Astrocyte (in vitro differentiated cells and primary cell): ENCODE data around the gene MYO3B. TPM values are rescaled to one million over a fixed set of nuclear protein-coding genes. Genes with fewer than 3 reads are reported as not detected.

Experiments used
- DNase-seq: peaks from one replicate; pipeline ENCODE4 v3.0.0-alpha.2; 2010; ENCODE audit warnings: low read depth
- FAIRE-seq: peaks from 2 replicates; lab custom pipeline; 2011; peaks lifted over from hg19 to GRCh38; lab: Jason Lieb, UNC
- H2AFZ ChIP-seq: 2 replicates; pipeline ENCODE4 v1.6.0; 2012; ENCODE audit warnings: low read depth, low read length, inconsistent platforms
- H3K27ac ChIP-seq: 2 replicates; pipeline ENCODE4 v1.5.1; 2011; ENCODE audit warnings: low read depth, low read length, inconsistent platforms
- H3K27me3 ChIP-seq: 2 replicates; pipeline ENCODE4 v1.6.0; 2011; ENCODE audit warnings: low read length, inconsistent platforms; ENCODE audit not compliant: insufficient read depth
- H3K36me3 ChIP-seq: 2 replicates; pipeline ENCODE4 v1.5.1; 2011; ENCODE audit warnings: low read length, inconsistent platforms; ENCODE audit not compliant: insufficient read depth
- H3K4me1 ChIP-seq: 2 replicates; pipeline ENCODE4 v1.5.1; 2011; ENCODE audit warnings: low read length, inconsistent platforms; ENCODE audit not compliant: insufficient read depth
- H3K4me2 ChIP-seq: 2 replicates; pipeline ENCODE4 v1.6.0; 2012; ENCODE audit warnings: low read length, inconsistent platforms
- H3K4me3 ChIP-seq: 2 replicates; pipeline ENCODE4 v1.5.1; 2011; ENCODE audit warnings: low read depth, mild to moderate bottlenecking, low read length, inconsistent platforms; ENCODE audit not compliant: insufficient read depth
- H3K79me2 ChIP-seq: 2 replicates; pipeline ENCODE4 v1.6.0; 2012; ENCODE audit warnings: mild to moderate bottlenecking, low read length, inconsistent platforms; ENCODE audit not compliant: insufficient read depth
- H3K9ac ChIP-seq: 2 replicates; pipeline ENCODE4 v1.6.0; 2012; ENCODE audit warnings: mild to moderate bottlenecking, low read length, inconsistent platforms
- H3K9me3 ChIP-seq: 2 replicates; pipeline ENCODE4 v1.5.1; 2012; ENCODE audit warnings: low read depth, mild to moderate bottlenecking, low read length, inconsistent platforms; ENCODE audit not compliant: insufficient read depth
- H4K20me1 ChIP-seq: 2 replicates; pipeline ENCODE4 v1.6.0; 2012; ENCODE audit warnings: low read length, inconsistent platforms; ENCODE audit not compliant: insufficient read depth
- H3K27ac Mint-ChIP-seq: one replicate; pipeline ENCODE4 v1.8.0; 2021; ENCODE audit warnings: mild to moderate bottlenecking, mixed read lengths; ENCODE audit not compliant: unreplicated experiment
- H3K27me3 Mint-ChIP-seq: one replicate; pipeline ENCODE4 v1.8.0; 2021; ENCODE audit warnings: low read depth, mixed read lengths; ENCODE audit not compliant: unreplicated experiment
- H3K36me3 Mint-ChIP-seq: one replicate; pipeline ENCODE4 v1.8.0; 2021; ENCODE audit warnings: low read depth, mixed read lengths; ENCODE audit not compliant: unreplicated experiment
- H3K4me1 Mint-ChIP-seq: one replicate; pipeline ENCODE4 v1.8.0; 2021; ENCODE audit warnings: low read depth, mixed read lengths; ENCODE audit not compliant: unreplicated experiment
- H3K4me3 Mint-ChIP-seq: one replicate; pipeline ENCODE4 v1.8.0; 2021; ENCODE audit warnings: mild to moderate bottlenecking, moderate library complexity, mixed read lengths; ENCODE audit not compliant: unreplicated experiment
- H3K9me3 Mint-ChIP-seq: one replicate; pipeline ENCODE4 v1.8.0; 2021; ENCODE audit warnings: mild to moderate bottlenecking, mixed read lengths; ENCODE audit not compliant: unreplicated experiment
- CTCF ChIP-seq: IDR thresholded peaks from 2 replicates; pipeline ENCODE4 v1.5.1; 2011; ENCODE audit warnings: low read depth, mild to moderate bottlenecking, inconsistent platforms, low read length, moderate library complexity; ENCODE audit not compliant: insufficient read depth
- EZH2 ChIP-seq: IDR thresholded peaks from 2 replicates; pipeline ENCODE4 v1.6.1; 2012; ENCODE audit warnings: mild to moderate bottlenecking, low read length, inconsistent platforms; ENCODE audit not compliant: insufficient read depth
- total RNA-seq: library from RNA; stranded (reverse); gene quantifications from 2 replicates; pipeline ENCODE4 v1.2.1, GENCODE V29; 2021

The MYO3B gene
- total RNA-seq, 1 donor from 2014 or later: not detected

- no peak overlapping the region for H3K27ac ChIP-seq
- H4K20me1 ChIP-seq: no peaks in the 10 kb centered on the region
- no peaks in the 10 kb centered on the region for H3K79me2 ChIP-seq
- H3K4me1 Mint-ChIP-seq: peaks cover 11% of the 10 kb centered on the region
- H3K4me1 ChIP-seq: peaks cover 12% of the 10 kb centered on the region
- peaks cover 21% of the 10 kb centered on the region for H3K27me3 Mint-ChIP-seq
- no peak overlapping the region for H3K9ac ChIP-seq
- H3K36me3 ChIP-seq: no peaks in the 10 kb centered on the region
- no peaks in the 10 kb centered on the region for H3K36me3 Mint-ChIP-seq
- H3K4me3 ChIP-seq: no peak overlapping the region
- H3K9me3 Mint-ChIP-seq: no peaks in the 10 kb centered on the region
- no peak overlapping the region for H2AFZ ChIP-seq
- FAIRE-seq (no peak), DNase-seq (no peak)
- H3K4me2 ChIP-seq: peak overlapping the region; percentile 45
- peak overlapping the region; percentile 24 for H3K27ac Mint-ChIP-seq
- H3K9me3 ChIP-seq: no peaks in the 10 kb centered on the region
- TF ChIP-seq EZH2: no peak
- TF ChIP-seq CTCF: no peak
- H3K27me3 ChIP-seq: peaks cover 10% of the 10 kb centered on the region
- H3K4me3 Mint-ChIP-seq: no peak overlapping the region
These were observed 327.8 kb downstream of the MYO3B start for GRCh38 chr2:170505631-170506275.

- Mint-ChIP-seq H3K27ac (no peak overlapping the region), H3K4me3 (no peak overlapping the region), H3K9me3 (no peaks in the 10 kb centered on the region), H3K27me3 (peaks cover 2% of the 10 kb centered on the region), H3K36me3 (no peaks in the 10 kb centered on the region), H3K4me1 (peaks cover 13% of the 10 kb centered on the region)
- DNase-seq: no peak
- H3K79me2 ChIP-seq: no peaks in the 10 kb centered on the region
- TF ChIP-seq CTCF (no peak), EZH2 (no peak)
- H3K4me3 ChIP-seq: no peak overlapping the region
- H2AFZ ChIP-seq: no peak overlapping the region
- no peaks in the 10 kb centered on the region for H3K36me3 ChIP-seq
- no peaks in the 10 kb centered on the region for H4K20me1 ChIP-seq
- H3K4me1 ChIP-seq: peaks cover 7% of the 10 kb centered on the region
- H3K9me3 ChIP-seq: no peaks in the 10 kb centered on the region
- H3K4me2 ChIP-seq: no peak overlapping the region
- H3K9ac ChIP-seq: no peak overlapping the region
- no peak for FAIRE-seq
- H3K27ac ChIP-seq: no peak overlapping the region
- H3K27me3 ChIP-seq: peaks cover 7% of the 10 kb centered on the region
These were observed 331.7 kb downstream of the MYO3B start for GRCh38 chr2:170509452-170510193.

- peaks cover 7% of the 10 kb centered on the region for H3K4me1 ChIP-seq
- peaks cover 9% of the 10 kb centered on the region for H3K4me1 Mint-ChIP-seq
- peaks cover 7% of the 10 kb centered on the region for H3K27me3 ChIP-seq
- no peaks in the 10 kb centered on the region for H3K36me3 Mint-ChIP-seq
- no peak overlapping the region for H2AFZ ChIP-seq
- no peak overlapping the region for H3K4me3 Mint-ChIP-seq
- peaks cover 9% of the 10 kb centered on the region for H3K27me3 Mint-ChIP-seq
- no peak overlapping the region for H3K27ac ChIP-seq
- no peak for TF ChIP-seq CTCF
- TF ChIP-seq EZH2: no peak
- no peaks in the 10 kb centered on the region for H4K20me1 ChIP-seq
- no peak overlapping the region for H3K27ac Mint-ChIP-seq
- H3K4me2 ChIP-seq: no peak overlapping the region
- FAIRE-seq: no peak
- no peaks in the 10 kb centered on the region for H3K9me3 Mint-ChIP-seq
- no peaks in the 10 kb centered on the region for H3K9me3 ChIP-seq
- H3K9ac ChIP-seq: no peak overlapping the region
- DNase-seq: no peak
- H3K4me3 ChIP-seq: no peak overlapping the region
- H3K36me3 ChIP-seq: no peaks in the 10 kb centered on the region
- H3K79me2 ChIP-seq: no peaks in the 10 kb centered on the region
These were observed 334.3 kb downstream of the MYO3B start for GRCh38 chr2:170512266-170512665.
